SH-SY5Y (cell line): ENCODE data around the gene HSPB6.

Experiments
- GATA2 ChIP-seq: IDR thresholded peaks from 2 replicates; pipeline ENCODE4 v1.6.1; 2011; ENCODE audit warnings: mild to moderate bottlenecking, low read depth, low read length
- GATA3 ChIP-seq: IDR thresholded peaks from 2 replicates; pipeline ENCODE4 v1.6.1; 2011; ENCODE audit warnings: low read depth, mild to moderate bottlenecking, low read length, moderate library complexity

DNA sequence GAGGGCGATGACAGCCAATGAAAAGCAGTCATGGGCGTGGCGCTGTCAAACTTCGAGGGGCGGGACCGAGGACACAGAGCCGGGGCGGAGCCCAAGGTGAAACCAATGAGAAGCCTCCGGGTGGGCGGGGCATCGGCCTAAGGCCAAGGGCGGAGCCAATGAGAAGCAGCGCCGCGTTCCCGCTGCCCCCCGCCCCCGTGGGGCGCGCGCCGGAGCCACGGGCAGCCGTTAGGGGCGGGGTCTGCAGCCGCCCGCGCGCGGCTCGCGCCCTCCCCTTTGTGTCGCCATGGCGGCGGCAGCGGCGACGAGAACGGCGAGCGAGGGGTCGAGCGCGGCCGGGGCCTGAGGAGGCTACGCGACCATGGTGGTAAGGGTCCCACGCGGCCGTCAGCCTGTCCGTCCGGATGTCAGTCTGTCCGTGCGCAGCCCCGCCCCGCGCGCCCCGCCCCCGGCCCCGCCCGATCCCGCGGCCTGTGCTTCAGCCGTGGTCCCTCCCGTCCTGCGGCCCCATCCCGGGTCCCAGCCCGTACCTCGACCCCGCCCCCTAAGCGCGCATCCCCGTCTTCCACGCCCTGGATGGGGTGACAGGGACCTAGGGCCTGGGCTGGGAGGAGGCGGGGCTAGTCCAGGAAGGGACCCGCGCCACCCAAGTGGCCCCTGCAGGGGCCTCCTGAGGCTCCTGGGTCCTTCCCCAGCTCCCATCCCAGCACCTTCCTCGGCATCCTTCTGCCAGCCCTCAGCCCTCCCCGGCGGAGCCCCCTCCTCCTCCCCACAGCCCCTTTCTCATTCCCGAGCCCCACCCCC lies 18.7 kb upstream of the HSPB6 start, which contains the start of gene ARHGAP33:
- TF ChIP-seq GATA2 (no peak), GATA3 (no peak)
